ENCODE measurements around the gene WDR3. TPM values are rescaled to one million over a fixed set of nuclear protein-coding genes. Genes with fewer than 3 reads are reported as not detected.

WDR3 gene
- total and polyA plus RNA-seq, 12 donors = 1.5 to 16.8 (median 12.3) TPM

GRCh38 chr1:117897551-117897950, 32.0 kb upstream of the WDR3 start:
- Histone ChIP-seq H3K4me3 (no peak overlapping the region), H3K36me3 (peaks cover 0 to 99% (median 31%) of the 10 kb centered on the region in 9 donors), H3K27me3 (no peaks in the 10 kb centered on the region), H3K27ac (no peak overlapping the region), H3K4me1 (peaks cover 0 to 7% (median 0%) of the 10 kb centered on the region in 9 donors), H3K9me3 (no peaks in the 10 kb centered on the region)
- intact Hi-C loops (cut with DNase I) = loop anchor here in 9 of 10 donors (5.0 to 10.0 kb wide), 5 partner anchors 140 to 383 kb away; no protein-coding TSS in a partner anchor
- no peak for ATAC-seq
- WGBS, 2 donors = 37 to 50% methylated on average over 4 of the region's 4 CpGs
- no peak for TF ChIP-seq CTCF (IDR thresholded peaks at IDR 0.05)
- no peak for DNase-seq

GRCh38 chr1:117899801-117900200, 29.7 kb upstream of the WDR3 start:
- ATAC-seq = no peak
- WGBS, 2 donors = 95 to 98% methylated on average over 1 of the region's 1 CpG
- Histone ChIP-seq H3K36me3 (peaks cover 0 to 100% (median 27%) of the 10 kb centered on the region in 9 donors), H3K4me3 (no peak overlapping the region), H3K9me3 (no peaks in the 10 kb centered on the region), H3K27me3 (no peaks in the 10 kb centered on the region), H3K4me1 (peaks cover 0 to 7% (median 0%) of the 10 kb centered on the region in 9 donors), H3K27ac (no peak overlapping the region)
- TF ChIP-seq CTCF (IDR thresholded peaks at IDR 0.05) = no peak
- DNase-seq = no peak
- intact Hi-C loops (cut with DNase I) = loop anchor here in 9 of 10 donors (5.0 to 10.0 kb wide), 5 partner anchors 142 to 385 kb away; no protein-coding TSS in a partner anchor

- H3K36me3 ChIP-seq = peaks cover 0 to 100% (median 28%) of the 10 kb centered on the region in 9 donors
These were observed 26.6 kb upstream of the WDR3 start for GRCh38 chr1:117902944-117903343.

GRCh38 chr1:117904485-117904884, 25.1 kb upstream of the WDR3 start:
- no peaks in the 10 kb centered on the region for H3K4me1 ChIP-seq
- no peak for TF ChIP-seq CTCF (IDR thresholded peaks at IDR 0.05)
- intact Hi-C loops (cut with DNase I) = no loop called here
- peaks cover 0 to 100% (median 34%) of the 10 kb centered on the region in 9 donors for H3K36me3 ChIP-seq
- ATAC-seq (no peak), DNase-seq (no peak)
- WGBS, 2 donors = 95 to 99% methylated on average over 3 of the region's 3 CpGs
- no peak overlapping the region for H3K27ac ChIP-seq
- no peaks in the 10 kb centered on the region for H3K9me3 ChIP-seq
- no peak overlapping the region for H3K4me3 ChIP-seq
- H3K27me3 ChIP-seq = no peaks in the 10 kb centered on the region

More at GRCh38 chr1:117902944-117903343, 26.6 kb upstream of the WDR3 start:
- DNase-seq (no peak), ATAC-seq (no peak)
- 90 to 92% methylated on average over 4 of the region's 4 CpGs for WGBS, 2 donors
- Histone ChIP-seq H3K4me3 (no peak overlapping the region), H3K27me3 (no peaks in the 10 kb centered on the region), H3K27ac (no peak overlapping the region), H3K9me3 (no peaks in the 10 kb centered on the region), H3K4me1 (no peaks in the 10 kb centered on the region)
- TF ChIP-seq CTCF (IDR thresholded peaks at IDR 0.05) = no peak
- intact Hi-C loops (cut with DNase I) = no loop called here
